ENCODE measurements around the gene RND3. TPM values are rescaled to one million over a fixed set of nuclear protein-coding genes. Genes with fewer than 3 reads are reported as not detected.

The RND3 gene
- total RNA-seq, 2 experiments from 2014 or later: not detected

- ChIA-PET POLR2A (no interaction called here), CTCF (ENCODE audit: unreplicated experiment) (no interaction called here)
- intact Hi-C loops (cut with micrococcal nuclease; ENCODE audit: unreplicated experiment): no loop called here
- Histone ChIP-seq H3K9me3 (ENCODE audit: low read length) (no peaks in the 10 kb centered on the region), H4K20me1 (ENCODE audit: insufficient read depth, low read length) (no peaks in the 10 kb centered on the region), H3K9me2 (ENCODE audit: insufficient read depth, low read length) (no peaks in the 10 kb centered on the region), H3K4me1 (ENCODE audit: insufficient read depth, low read length, poor library complexity, severe bottlenecking) (no peaks in the 10 kb centered on the region), H2AFZ (ENCODE audit: low read length) (no peak overlapping the region), H3K27ac (ENCODE audit: low read depth, low read length, poor library complexity, severe bottlenecking) (no peak overlapping the region), H3K36me3 (ENCODE audit: insufficient read depth, low read length) (no peaks in the 10 kb centered on the region), H3K4me3 (ENCODE audit: low read depth, low read length, poor library complexity, severe bottlenecking) (no peak overlapping the region), H3K4me2 (ENCODE audit: low read length) (no peak overlapping the region), H3K79me2 (ENCODE audit: insufficient read depth, low read depth, low read length) (no peaks in the 10 kb centered on the region)
- TF ChIP-seq CTCF (conservative IDR thresholded peaks at IDR 0.05; ENCODE audit: low read length) (no peak), EZH2phosphoT487 (IDR thresholded peaks at IDR 0.05; ENCODE audit: borderline replicate concordance, low read depth, low read length) (no peak)
- BruUV-seq (replicated peaks): no TSS peak
- DNase-seq (ENCODE audit: low spot score): no peak
These were observed 45.4 kb upstream of the RND3 start for GRCh38 chr2:150532879-150533278.

GRCh38 chr2:150532020-150532419 lies 44.6 kb upstream of the RND3 start:
- Histone ChIP-seq H3K9me2 (ENCODE audit: insufficient read depth, low read length) (no peaks in the 10 kb centered on the region), H3K4me1 (ENCODE audit: insufficient read depth, low read length, poor library complexity, severe bottlenecking) (no peaks in the 10 kb centered on the region), H2AFZ (ENCODE audit: low read length) (no peak overlapping the region), H3K27ac (ENCODE audit: low read depth, low read length, poor library complexity, severe bottlenecking) (no peak overlapping the region), H4K20me1 (ENCODE audit: insufficient read depth, low read length) (no peaks in the 10 kb centered on the region), H3K79me2 (ENCODE audit: insufficient read depth, low read depth, low read length) (no peaks in the 10 kb centered on the region), H3K36me3 (ENCODE audit: insufficient read depth, low read length) (no peaks in the 10 kb centered on the region), H3K4me2 (ENCODE audit: low read length) (no peak overlapping the region), H3K4me3 (ENCODE audit: low read depth, low read length, poor library complexity, severe bottlenecking) (no peak overlapping the region), H3K9me3 (ENCODE audit: low read length) (no peaks in the 10 kb centered on the region)
- no peak for DNase-seq (ENCODE audit: low spot score)
- ChIA-PET CTCF (ENCODE audit: unreplicated experiment) (no interaction called here), POLR2A (no interaction called here)
- intact Hi-C loops (cut with micrococcal nuclease; ENCODE audit: unreplicated experiment): no loop called here
- TF ChIP-seq EZH2phosphoT487 (IDR thresholded peaks at IDR 0.05; ENCODE audit: borderline replicate concordance, low read depth, low read length): no peak
- TF ChIP-seq CTCF (conservative IDR thresholded peaks at IDR 0.05; ENCODE audit: low read length): no peak
- no TSS peak for BruUV-seq (replicated peaks)

- BruUV-seq (replicated peaks): no TSS peak
- intact Hi-C loops (cut with micrococcal nuclease; ENCODE audit: unreplicated experiment): no loop called here
- H3K4me2 ChIP-seq (ENCODE audit: low read length): no peak overlapping the region
- no peaks in the 10 kb centered on the region for H3K4me1 ChIP-seq (ENCODE audit: insufficient read depth, low read length, poor library complexity, severe bottlenecking)
- no peaks in the 10 kb centered on the region for H4K20me1 ChIP-seq (ENCODE audit: insufficient read depth, low read length)
- TF ChIP-seq CTCF (conservative IDR thresholded peaks at IDR 0.05; ENCODE audit: low read length): no peak
- TF ChIP-seq EZH2phosphoT487 (IDR thresholded peaks at IDR 0.05; ENCODE audit: borderline replicate concordance, low read depth, low read length): no peak
- H3K27ac ChIP-seq (ENCODE audit: low read depth, low read length, poor library complexity, severe bottlenecking): no peak overlapping the region
- H3K9me3 ChIP-seq (ENCODE audit: low read length): no peaks in the 10 kb centered on the region
- DNase-seq (ENCODE audit: low spot score): no peak
- no peaks in the 10 kb centered on the region for H3K36me3 ChIP-seq (ENCODE audit: insufficient read depth, low read length)
- no peak overlapping the region for H2AFZ ChIP-seq (ENCODE audit: low read length)
- H3K9me2 ChIP-seq (ENCODE audit: insufficient read depth, low read length): no peaks in the 10 kb centered on the region
- no peak overlapping the region for H3K4me3 ChIP-seq (ENCODE audit: low read depth, low read length, poor library complexity, severe bottlenecking)
- H3K79me2 ChIP-seq (ENCODE audit: insufficient read depth, low read depth, low read length): no peaks in the 10 kb centered on the region
- ChIA-PET CTCF (ENCODE audit: unreplicated experiment) (no interaction called here), POLR2A (no interaction called here)
These were observed 44.1 kb upstream of the RND3 start for GRCh38 chr2:150531591-150531990.
